Prostate gland (tissue), 2 donors: Measurements from ENCODE around the gene B9D1. TPM values are rescaled to one million over a fixed set of nuclear protein-coding genes. Genes with fewer than 3 reads are reported as not detected.
"Not testable (repeated sequence)": the region's sequence is repeated elsewhere in the genome, so short reads cannot be mapped to it uniquely, and the experiment has no call there.

Source experiments
- DNase-seq: peaks from one replicate; pipeline ENCODE4 v3.0.0-alpha.2; 2019; ENCODE audit warnings: low spot score
- H3K27ac ChIP-seq, 2 donors: fragments of 200-600 bp; sonication (generic); 2 replicates each; pipeline ENCODE4 v1.5.1; 2017 to 2019
- H3K27me3 ChIP-seq: fragments of 200-600 bp; sonication (generic); replicated peaks from 2 replicates; pipeline ENCODE4 v1.5.1; 2019; ENCODE audit not compliant: insufficient read depth
- H3K36me3 ChIP-seq, 2 donors: fragments of 200-600 bp; sonication (generic); 1 replicate in 1 of 2; 2 replicates in 1 of 2; pipeline versions ENCODE4 v1.5.1 to v1.8.1; 2017 to 2019
- H3K4me1 ChIP-seq: fragments of 200-600 bp; sonication (generic); replicated peaks from 2 replicates; pipeline ENCODE4 v1.5.1; 2019
- H3K4me3 ChIP-seq, 2 donors: fragments of 200-600 bp; sonication (generic); 2 replicates each; pipeline ENCODE4 v1.5.1; 2017 to 2019
- H3K9me3 ChIP-seq: fragments of 200-600 bp; sonication (generic); 2 replicates; pipeline ENCODE4 v1.5.1; 2017
- POLR2A ChIP-seq: fragments of 450-650 bp; IDR thresholded peaks from one replicate; pipeline ENCODE4 v1.6.1; 2016; ENCODE audit warnings: antibody characterized with exemption, mild to moderate bottlenecking
- POLR2AphosphoS5 ChIP-seq: sonication (generic); formaldehyde crosslinking; IDR thresholded peaks from one replicate; pipeline ENCODE4 v1.6.1; 2017; ENCODE audit warnings: antibody characterized with exemption
- WGBS: methylation state at CpG from one replicate; pipeline ENCODE4 v1.1.5; 2018; 5-methylcytosine and 5-hydroxymethylcytosine counted together
- intact Hi-C: fragments of 100-400 bp; cut with DNase I; formaldehyde crosslinking; loops from one replicate; pipeline ENCODE4 v1.14.2; 2022
- total RNA-seq, 2 donors: library from RNA; depleted of rRNA; stranded (reverse); fragments of >200 nt; gene quantifications; one replicate each; pipeline ENCODE4 v1.1.0, GENCODE V29; 2016
- TF ChIP-seq, protein P1 (sequence below), 4 experiments: fragments of 200-600 bp in 2 of 4; fragments of 450-650 bp in 2 of 4; sonication (generic) in 2 of 4; IDR thresholded peaks; 1 replicate in 3 of 4; 2 replicates in 1 of 4; pipeline ENCODE4 v1.5.1; 2016 to 2019; ENCODE audit warnings: antibody characterized with exemption in 4 of 4, mild to moderate bottlenecking in 2 of 4, moderate library complexity in 2 of 4

The B9D1 gene
- total RNA-seq, 2 donors from 2014 or later: 15.7 to 28.8 TPM

DNA sequence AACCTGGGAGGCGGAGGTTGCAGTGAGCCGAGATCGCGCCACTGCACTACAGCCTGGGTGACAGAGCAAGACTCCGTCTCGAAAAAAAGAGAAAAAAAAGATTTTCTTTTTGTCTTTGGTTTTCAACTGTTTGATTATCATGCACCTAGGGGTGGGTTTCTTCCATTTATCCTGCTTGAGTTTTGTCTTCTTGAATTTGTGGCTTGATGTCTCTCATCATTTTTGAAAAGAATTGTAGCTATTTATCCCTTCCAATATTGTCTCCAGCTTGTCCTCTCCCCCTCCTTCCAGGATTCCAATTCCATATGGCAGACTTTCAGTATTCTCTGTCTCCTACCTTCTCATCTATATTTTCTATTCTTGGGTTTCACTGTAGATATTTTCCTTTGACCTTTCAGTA is 7.8 kb downstream of the B9D1 start:
- H3K27ac ChIP-seq: no peak overlapping the region
- H3K4me3 ChIP-seq: no peak overlapping the region
- H3K27me3 ChIP-seq: no peaks in the 10 kb centered on the region
- TF ChIP-seq POLR2AphosphoS5 (no peak), POLR2A (no peak)
- TF ChIP-seq, protein P1, sequence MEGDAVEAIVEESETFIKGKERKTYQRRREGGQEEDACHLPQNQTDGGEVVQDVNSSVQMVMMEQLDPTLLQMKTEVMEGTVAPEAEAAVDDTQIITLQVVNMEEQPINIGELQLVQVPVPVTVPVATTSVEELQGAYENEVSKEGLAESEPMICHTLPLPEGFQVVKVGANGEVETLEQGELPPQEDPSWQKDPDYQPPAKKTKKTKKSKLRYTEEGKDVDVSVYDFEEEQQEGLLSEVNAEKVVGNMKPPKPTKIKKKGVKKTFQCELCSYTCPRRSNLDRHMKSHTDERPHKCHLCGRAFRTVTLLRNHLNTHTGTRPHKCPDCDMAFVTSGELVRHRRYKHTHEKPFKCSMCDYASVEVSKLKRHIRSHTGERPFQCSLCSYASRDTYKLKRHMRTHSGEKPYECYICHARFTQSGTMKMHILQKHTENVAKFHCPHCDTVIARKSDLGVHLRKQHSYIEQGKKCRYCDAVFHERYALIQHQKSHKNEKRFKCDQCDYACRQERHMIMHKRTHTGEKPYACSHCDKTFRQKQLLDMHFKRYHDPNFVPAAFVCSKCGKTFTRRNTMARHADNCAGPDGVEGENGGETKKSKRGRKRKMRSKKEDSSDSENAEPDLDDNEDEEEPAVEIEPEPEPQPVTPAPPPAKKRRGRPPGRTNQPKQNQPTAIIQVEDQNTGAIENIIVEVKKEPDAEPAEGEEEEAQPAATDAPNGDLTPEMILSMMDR (IDR thresholded peaks at IDR 0.05): no peak
- no peak for DNase-seq
- WGBS: 81% methylated on average over 6 of the region's 6 CpGs
- intact Hi-C loops: no loop called here
- no peaks in the 10 kb centered on the region for H3K4me1 ChIP-seq
- H3K36me3 ChIP-seq: no peaks in the 10 kb centered on the region
- H3K9me3 ChIP-seq: no peaks in the 10 kb centered on the region

DNA sequence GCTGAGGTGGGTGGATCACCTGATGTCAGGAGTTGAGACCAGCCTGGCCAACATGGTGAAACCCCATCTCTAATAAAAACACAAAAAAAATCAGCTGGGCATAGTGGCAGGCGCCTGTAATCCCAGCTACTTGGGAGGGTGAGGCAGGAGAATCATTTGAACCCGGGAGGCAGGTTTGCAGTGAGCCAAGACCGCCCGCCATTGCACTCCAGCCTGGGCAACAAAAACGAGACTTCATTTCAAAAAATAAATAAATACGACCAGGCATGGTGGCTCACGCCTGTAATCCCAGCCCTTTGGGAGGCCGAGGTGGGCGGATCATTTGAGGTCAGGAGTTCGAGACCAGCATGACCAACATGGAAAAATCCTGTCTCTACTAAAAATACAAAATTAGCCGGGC is 9.1 kb downstream of the B9D1 start:
- DNase-seq, H3K27me3 ChIP-seq, H3K36me3 ChIP-seq, H3K4me3 ChIP-seq, H3K9me3 ChIP-seq, H3K4me1 ChIP-seq, H3K27ac ChIP-seq, intact Hi-C loops: not testable (repeated sequence)
- 93% methylated on average over 11 of the region's 11 CpGs for WGBS

DNA sequence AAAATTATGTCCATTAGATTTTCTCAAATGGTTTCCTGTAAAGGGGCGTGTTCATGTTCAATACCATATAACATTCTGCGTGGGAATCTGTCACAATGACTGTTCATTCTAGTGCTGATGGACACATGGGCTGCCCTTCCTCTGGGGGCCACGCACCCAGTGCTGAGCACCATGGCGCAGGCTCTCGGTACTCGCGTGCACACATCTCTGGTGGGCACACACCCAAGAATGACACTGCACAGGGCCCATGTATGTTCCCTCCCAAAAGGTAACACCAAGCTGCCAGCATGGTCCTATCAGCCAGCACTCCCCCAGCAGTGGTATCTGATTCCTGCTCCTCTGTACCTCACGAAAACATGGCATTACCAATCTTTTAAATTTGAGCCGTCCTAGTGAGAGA is 13.7 kb downstream of the B9D1 start:
- intact Hi-C loops: no loop called here
- Histone ChIP-seq H3K27ac (no peak overlapping the region), H3K4me1 (peaks cover 12% of the 10 kb centered on the region), H3K36me3 (no peaks in the 10 kb centered on the region), H3K27me3 (no peaks in the 10 kb centered on the region), H3K9me3 (no peaks in the 10 kb centered on the region), H3K4me3 (no peak overlapping the region)
- TF ChIP-seq POLR2AphosphoS5 (no peak), POLR2A (no peak)
- TF ChIP-seq, protein P1 (IDR thresholded peaks at IDR 0.05): no peak
- 97% methylated on average over 9 of the region's 9 CpGs for WGBS
- no peak for DNase-seq

DNA sequence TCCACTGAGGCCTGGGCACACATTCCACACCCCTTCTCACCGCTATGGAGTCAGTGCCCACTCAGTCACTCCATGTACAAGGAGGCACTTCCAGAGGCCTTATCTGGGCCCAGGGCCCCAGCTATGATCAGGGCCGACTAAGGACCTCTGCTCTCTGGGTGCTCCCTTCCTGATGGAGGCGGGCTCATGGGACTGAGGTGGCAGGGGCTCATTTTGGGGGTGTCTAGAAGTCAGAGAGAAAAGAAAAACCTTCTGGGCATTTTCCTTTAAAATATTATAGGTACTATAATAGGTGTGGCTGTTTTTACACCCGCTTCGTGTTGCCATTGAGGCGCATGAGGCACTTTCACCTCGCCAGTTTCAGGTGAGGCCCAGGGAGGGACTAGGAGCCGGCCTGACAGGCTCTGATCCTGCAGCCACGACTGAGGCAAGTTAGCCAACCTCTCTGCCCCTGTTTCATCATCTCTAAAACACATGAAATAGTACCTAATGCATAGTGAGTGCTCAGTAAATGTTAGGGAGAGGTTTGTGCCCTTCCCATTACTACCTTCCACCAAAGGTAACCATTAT is 14.4 kb downstream of the B9D1 start:
- DNase-seq: no peak
- H3K4me3 ChIP-seq: no peak overlapping the region
- no peaks in the 10 kb centered on the region for H3K9me3 ChIP-seq
- no peak overlapping the region for H3K27ac ChIP-seq
- no peak for TF ChIP-seq POLR2A
- TF ChIP-seq, protein P1 (IDR thresholded peaks at IDR 0.05): no peak
- TF ChIP-seq POLR2AphosphoS5: no peak
- peaks cover 12% of the 10 kb centered on the region for H3K4me1 ChIP-seq
- intact Hi-C loops: no loop called here
- no peaks in the 10 kb centered on the region for H3K36me3 ChIP-seq
- WGBS: 85% methylated on average over 9 of the region's 9 CpGs
- no peaks in the 10 kb centered on the region for H3K27me3 ChIP-seq

DNA sequence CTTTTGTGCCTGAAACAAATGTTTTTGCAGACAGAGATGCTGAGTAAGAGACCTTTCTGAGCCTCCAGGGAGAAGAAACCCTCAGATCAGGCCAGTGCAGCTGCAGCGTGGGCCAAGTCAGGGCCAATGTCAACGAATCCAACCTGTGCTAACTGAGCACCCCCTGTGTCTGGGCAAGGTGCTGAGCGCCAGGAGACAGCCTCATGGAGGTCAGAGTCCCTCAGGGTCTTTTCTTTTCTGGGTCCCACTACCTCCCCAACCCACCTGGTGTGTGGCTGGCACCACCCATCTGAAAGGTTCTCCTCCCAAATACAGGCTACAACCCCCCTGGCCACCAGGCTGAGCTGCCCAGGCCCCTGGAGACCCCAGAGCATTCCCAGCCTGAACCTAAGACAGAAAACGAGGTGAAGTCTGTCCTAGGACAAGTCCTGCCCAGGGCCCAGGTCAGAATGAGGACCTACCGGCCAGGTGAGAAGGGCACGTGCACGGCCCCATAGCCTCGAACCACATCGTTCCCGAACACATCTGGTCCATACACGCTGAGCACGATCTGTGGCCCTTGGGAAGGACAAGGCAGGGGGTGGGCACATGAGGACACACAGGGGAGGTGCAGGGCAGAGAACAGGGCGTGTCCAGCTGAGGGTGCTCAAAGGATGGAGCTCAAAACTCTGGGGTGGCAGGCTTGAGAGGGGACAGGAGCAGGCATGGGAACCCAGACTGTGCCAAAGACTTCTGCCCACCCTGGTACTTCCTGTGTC is 15.0 kb downstream of the B9D1 start:
- H3K4me1 ChIP-seq: peaks cover 12% of the 10 kb centered on the region
- H3K36me3 ChIP-seq: no peaks in the 10 kb centered on the region
- TF ChIP-seq POLR2AphosphoS5: no peak
- TF ChIP-seq POLR2A: no peak
- TF ChIP-seq, protein P1 (IDR thresholded peaks at IDR 0.05): no peak
- H3K4me3 ChIP-seq: no peak overlapping the region
- no peak for DNase-seq
- peak overlapping the region; percentile 65 to 71 for H3K27ac ChIP-seq
- intact Hi-C loops: no loop called here
- no peaks in the 10 kb centered on the region for H3K27me3 ChIP-seq
- 78% methylated on average over 13 of the region's 13 CpGs for WGBS
- H3K9me3 ChIP-seq: no peaks in the 10 kb centered on the region
